D341Med (cell line): ENCODE measurements around the gene TIRAP.

Source experiments
- DNase-seq: peaks from one replicate; pipeline ENCODE4 v3.0.0; 2012; ENCODE audit warnings: low spot score

TIRAP gene

GRCh38 chr11:126343051-126343450 lies 60.2 kb downstream of the TIRAP start:
- DNase-seq = no peak
